ENCODE results near the gene MREG. TPM values are rescaled to one million over a fixed set of nuclear protein-coding genes. Genes with fewer than 3 reads are reported as not detected.

MREG gene
- total and polyA plus RNA-seq, 4 donors: 0.87 to 3.1 (median 2.7) TPM

- TF ChIP-seq HNF4A (conservative IDR thresholded peaks at IDR 0.05) (no peak), JUND (IDR thresholded peaks at IDR 0.05) (no peak), CTCF (IDR thresholded peaks at IDR 0.05; ENCODE audit: low read depth, low read length, missing input control) (no peak), EGR1 (IDR thresholded peaks at IDR 0.05; ENCODE audit: low read depth in 2 of 2) (no peak), GABPA (IDR thresholded peaks at IDR 0.05 in 1 of 2, conservative IDR thresholded peaks at IDR 0.05 in 1 of 2) (no peak)
These were observed 80.2 kb downstream of the MREG start (continued) for GRCh38 chr2:215933151-215933550.

GRCh38 chr2:215931256-215931903 lies 82.0 kb downstream of the MREG start:
- Histone ChIP-seq H3K9ac (ENCODE audit: low read depth in 1 of 2, low read length in 2 of 2) (no peak overlapping the region), H3K4me1 (ENCODE audit: control insufficient read depth in 4 of 4, insufficient read depth in 4 of 4, low read length in 3 of 4) (peaks cover 0 to 5% (median 2%) of the 10 kb centered on the region in 4 donors), H3K36me3 (ENCODE audit: control insufficient read depth in 4 of 4, insufficient read depth in 3 of 4, low read depth in 1 of 4, low read length in 3 of 4) (no peaks in the 10 kb centered on the region), H3K27me3 (ENCODE audit: control insufficient read depth in 4 of 4, insufficient read depth in 4 of 4, low read length in 3 of 4) (no peaks in the 10 kb centered on the region), H3K27ac (ENCODE audit: low read depth in 1 of 2, low read length in 2 of 2) (no peak overlapping the region), H3K9me3 (ENCODE audit: control insufficient read depth in 4 of 4, low read length in 3 of 4) (no peaks in the 10 kb centered on the region), H3K4me3 (ENCODE audit: low read depth in 1 of 3, low read length in 3 of 3) (no peak overlapping the region)
- 4% methylated on average over 8 of the region's 8 CpGs for WGBS
- peak; percentile 92 for TF ChIP-seq CTCF (IDR thresholded peaks at IDR 0.05; ENCODE audit: low read depth, low read length, missing input control)
- no peak for TF ChIP-seq ATF3 (IDR thresholded peaks at IDR 0.05)
- TF ChIP-seq RAD21 (IDR thresholded peaks at IDR 0.05): peak; percentile 96
- peak; percentile 53 for DNase-seq (ENCODE audit: low spot score)

- WGBS: 70% methylated on average over 8 of the region's 8 CpGs
- Histone ChIP-seq H3K36me3 (ENCODE audit: control insufficient read depth in 4 of 4, insufficient read depth in 3 of 4, low read depth in 1 of 4, low read length in 3 of 4) (no peaks in the 10 kb centered on the region), H3K4me3 (ENCODE audit: low read depth in 1 of 3, low read length in 3 of 3) (no peak overlapping the region), H3K9ac (ENCODE audit: low read depth in 1 of 2, low read length in 2 of 2) (no peak overlapping the region), H3K9me3 (ENCODE audit: control insufficient read depth in 4 of 4, low read length in 3 of 4) (no peaks in the 10 kb centered on the region), H3K27me3 (ENCODE audit: control insufficient read depth in 4 of 4, insufficient read depth in 4 of 4, low read length in 3 of 4) (no peaks in the 10 kb centered on the region), H3K4me1 (ENCODE audit: control insufficient read depth in 4 of 4, insufficient read depth in 4 of 4, low read length in 3 of 4) (peaks cover 0 to 5% (median 2%) of the 10 kb centered on the region in 4 donors), H3K27ac (ENCODE audit: low read depth in 1 of 2, low read length in 2 of 2) (no peak overlapping the region)
- DNase-seq (ENCODE audit: low spot score): no peak
- TF ChIP-seq NR2F2 (IDR thresholded peaks at IDR 0.05): no peak
- TF ChIP-seq YY1 (IDR thresholded peaks at IDR 0.05): no peak
- TF ChIP-seq FOXA2 (IDR thresholded peaks at IDR 0.05): no peak
These were observed 82.7 kb downstream of the MREG start for GRCh38 chr2:215930505-215931253.

Measured in liver (tissue), 9 donors.